ENCODE results near the gene NT5DC1.
"Not testable (repeated sequence)": the region's sequence is repeated elsewhere in the genome, so short reads cannot be mapped to it uniquely, and the experiment has no call there.

Gene NT5DC1

DNA sequence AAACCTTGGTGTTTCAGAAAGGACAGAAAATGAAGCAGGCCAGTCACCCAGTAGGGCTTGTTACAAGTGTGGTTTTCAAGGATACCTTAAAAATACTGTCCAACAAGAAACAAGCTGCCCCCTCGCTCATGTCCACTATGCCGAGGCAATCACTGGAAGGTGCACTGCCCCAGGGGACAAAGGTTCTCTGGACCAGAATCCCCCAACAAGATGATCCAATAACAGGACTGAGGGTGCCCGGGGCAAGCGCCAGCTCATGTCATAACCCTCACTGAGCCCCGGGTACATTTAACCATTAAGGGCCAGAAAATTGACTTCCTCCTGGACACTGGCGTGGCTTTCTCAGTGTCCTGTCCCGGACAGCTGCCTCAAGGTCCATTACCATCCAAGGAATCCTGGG lies 6.6 kb upstream of the NT5DC1 start:
- no peak for DNase-seq

- not testable (repeated sequence) for DNase-seq
Measured at GRCh38 chr6:116096048-116096759, 4.4 kb upstream of the NT5DC1 start.

GRCh38 chr6:116096979-116097816 lies 3.5 kb upstream of the NT5DC1 start:
- no peak for DNase-seq

DNA sequence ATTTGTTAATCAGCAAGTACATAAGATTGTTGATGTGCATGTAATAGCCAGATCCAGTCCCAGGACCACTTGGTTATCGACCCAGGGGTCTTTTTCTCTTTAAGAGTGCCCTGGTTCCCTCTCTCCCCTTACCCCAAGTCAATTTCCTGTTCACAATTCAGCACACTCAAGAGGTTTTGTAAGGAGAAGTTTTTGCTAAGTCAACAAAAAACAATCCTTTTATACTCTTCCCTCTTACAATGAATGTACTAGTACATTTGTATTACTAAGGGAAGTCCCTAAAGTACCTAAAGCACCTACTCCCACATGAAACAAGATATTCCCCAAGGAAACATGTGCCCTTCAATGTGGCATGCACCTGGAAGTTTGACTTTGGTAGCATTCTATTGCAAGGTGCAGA lies 1.6 kb upstream of the NT5DC1 start:
- DNase-seq, result no peak

- no peak for DNase-seq
Measured at GRCh38 chr6:116101302-116101718, 657 bp downstream of the NT5DC1 start.

- no peak for DNase-seq
Measured at GRCh38 chr6:116101790-116102189, 1.1 kb downstream of the NT5DC1 start.

DNA sequence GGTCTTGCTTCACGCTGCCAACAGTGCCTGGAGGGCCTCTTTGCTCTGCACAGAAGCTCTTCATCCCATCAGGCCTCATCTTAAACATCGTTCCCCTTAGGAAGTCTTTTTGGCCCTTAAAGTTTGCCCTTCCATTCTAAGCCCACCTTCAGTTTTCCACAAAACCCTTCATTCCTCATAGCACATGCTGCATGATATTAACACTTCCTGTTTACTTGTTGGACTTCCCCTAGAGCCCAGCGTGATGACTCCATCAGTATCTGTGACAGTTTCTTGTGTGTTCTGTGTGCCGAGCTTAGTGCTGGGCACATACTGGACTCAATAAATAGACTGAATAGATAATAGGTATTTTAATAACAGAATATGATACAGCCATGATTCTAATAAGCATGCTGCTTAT lies 2.2 kb downstream of the NT5DC1 start:
- no peak for DNase-seq

- no peak for DNase-seq
Measured at GRCh38 chr6:116104636-116105035, 4.0 kb downstream of the NT5DC1 start.

GRCh38 chr6:116105247-116105646 lies 4.6 kb downstream of the NT5DC1 start:
- no peak for DNase-seq

DNA sequence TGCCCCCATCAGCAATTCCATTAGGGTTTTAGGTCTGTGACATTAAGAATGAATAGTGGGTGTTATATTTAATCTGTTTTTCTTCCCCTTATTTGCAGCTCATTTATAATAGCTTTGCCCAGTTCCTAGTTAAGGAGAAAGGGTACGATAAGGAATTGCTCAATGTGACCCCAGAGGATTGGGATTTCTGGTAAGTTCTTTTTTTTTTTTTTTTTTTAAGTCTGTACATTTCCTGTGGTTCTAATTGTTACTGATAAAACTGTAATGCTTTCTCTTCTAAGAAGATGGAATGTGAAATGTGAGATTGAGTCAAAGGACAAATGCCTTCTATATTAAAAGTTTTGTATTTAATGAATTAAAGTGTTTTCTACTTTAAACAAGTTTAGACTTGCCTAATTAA lies 5.5 kb downstream of the NT5DC1 start:
- no peak for DNase-seq

DNA sequence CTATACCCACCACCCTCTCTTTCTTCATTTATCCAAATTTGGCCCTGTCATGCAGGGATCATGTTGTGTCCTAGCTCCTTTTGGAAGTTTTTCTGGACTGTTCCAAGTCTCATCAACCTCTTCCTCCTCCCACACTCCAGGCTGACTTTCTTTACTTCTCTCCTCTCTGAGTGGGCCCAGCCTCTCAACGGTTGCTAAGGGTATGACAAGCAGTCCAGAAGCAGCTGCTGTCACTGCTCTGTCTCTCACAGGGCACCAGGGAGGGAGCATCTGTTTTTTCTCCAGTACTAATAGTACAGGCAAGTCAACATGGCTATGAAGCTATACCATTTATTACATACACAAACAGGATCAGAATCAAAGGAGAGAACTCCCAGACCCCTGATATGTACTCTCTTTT lies 8.2 kb downstream of the NT5DC1 start:
- DNase-seq, result no peak

- no peak for DNase-seq
Measured at GRCh38 chr6:116111552-116112528, 11.2 kb downstream of the NT5DC1 start.

DNA sequence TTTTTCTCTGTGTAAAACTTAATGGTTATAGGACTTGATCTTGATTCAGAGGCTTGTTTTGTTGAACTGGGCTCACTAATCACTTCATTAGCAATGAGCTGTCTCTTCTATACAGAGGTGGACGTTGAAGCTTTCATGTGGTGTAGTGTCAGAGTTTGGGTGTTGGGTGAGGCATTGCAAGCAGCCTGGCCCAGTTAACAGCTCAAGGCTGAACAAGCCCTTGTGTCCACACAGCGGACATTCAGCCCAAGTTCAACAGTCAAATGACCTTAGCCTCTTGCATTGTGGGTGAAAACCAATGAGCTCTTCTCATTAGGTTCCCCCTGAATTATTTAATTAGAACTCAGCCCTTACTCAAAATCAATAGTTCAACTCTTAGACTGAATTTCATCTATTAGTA lies 12.7 kb downstream of the NT5DC1 start:
- DNase-seq, result no peak

GRCh38 chr6:116115781-116116180 lies 15.1 kb downstream of the NT5DC1 start:
- DNase-seq, result no peak

- DNase-seq, result no peak
Measured at GRCh38 chr6:116118608-116119007, 18.0 kb downstream of the NT5DC1 start.

DNA sequence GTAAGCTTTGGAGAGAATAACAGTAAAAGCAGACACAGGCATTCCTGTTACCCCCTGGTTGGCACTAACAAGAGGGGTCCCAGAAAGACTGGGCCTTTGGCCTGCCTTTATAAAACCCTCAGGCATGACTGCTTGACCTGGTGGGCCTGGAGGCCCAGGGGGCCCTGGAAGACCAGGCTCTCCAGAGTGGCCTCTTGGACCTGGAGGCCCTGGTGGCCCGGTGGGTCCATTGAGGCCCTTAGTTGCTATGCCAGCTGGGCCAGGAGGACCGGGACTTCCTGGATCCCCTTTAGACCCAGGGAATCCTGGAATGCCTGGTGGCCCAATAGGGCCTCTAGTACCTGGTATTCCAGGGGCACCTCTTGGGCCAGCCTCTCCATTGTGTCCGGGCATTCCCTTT lies 19.8 kb downstream of the NT5DC1 start:
- no peak for DNase-seq

DNA sequence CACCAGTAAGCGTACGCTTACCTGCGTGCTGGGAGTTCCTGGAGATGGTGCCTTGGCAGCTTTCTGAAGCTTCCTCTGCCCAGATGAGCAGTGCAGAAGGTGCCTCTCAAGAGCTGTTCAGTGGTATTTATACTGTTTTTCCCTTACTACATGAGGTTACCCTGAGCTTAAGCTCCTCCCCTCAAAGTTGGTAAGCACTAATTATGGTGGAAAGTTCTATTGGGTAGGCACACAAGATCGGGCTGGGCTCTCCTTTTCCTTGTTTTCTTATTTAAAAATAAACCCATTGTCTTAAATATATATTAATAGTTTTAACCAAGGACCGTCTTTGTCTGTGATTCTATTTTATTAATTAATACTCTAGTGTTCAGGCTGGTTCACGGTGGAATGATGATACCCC lies 25.4 kb downstream of the NT5DC1 start, which contains the start of gene COL10A1:
Gene COL10A1, minus strand, starts transcription at position 101 of the 400 bp plus-strand sequence. CDS start 640 bp downstream, outside the sequence.
- no peak for DNase-seq

DNA sequence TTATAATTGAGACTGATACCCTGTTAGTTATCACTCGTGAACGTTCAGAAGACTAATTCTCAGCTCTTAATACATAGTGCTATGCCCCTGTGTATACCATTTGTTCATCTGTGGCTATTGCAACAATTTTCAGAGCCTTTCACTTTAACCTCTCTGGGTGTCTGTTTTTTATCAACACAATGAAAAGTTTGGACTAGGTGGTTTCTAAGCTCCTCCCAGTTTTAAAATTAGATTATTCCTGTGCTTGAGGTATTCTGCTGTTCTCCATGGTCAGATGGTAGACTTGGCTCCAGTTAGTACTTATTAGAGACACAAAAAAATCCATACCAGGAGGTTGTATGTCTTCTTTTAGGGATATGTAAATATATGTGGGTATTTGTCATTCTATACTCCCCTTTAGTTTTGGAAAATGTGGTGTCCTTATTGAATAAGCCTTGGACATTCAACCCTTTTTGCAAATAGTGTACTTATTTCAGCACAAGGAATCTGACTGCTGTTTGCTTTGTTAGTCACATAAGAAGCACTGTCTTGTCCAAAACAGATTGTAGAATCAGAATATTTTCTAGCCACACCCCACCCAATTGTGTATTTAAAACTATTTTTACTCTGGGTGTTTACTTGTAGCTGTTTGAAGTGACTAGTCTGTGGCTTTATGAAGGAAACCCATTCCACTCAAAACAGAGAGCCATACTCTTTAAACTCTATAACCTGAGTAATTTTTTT lies 27.3 kb downstream of the NT5DC1 start:
- DNase-seq, result no peak

- no peak for DNase-seq
Measured at GRCh38 chr6:116133453-116133852, 32.8 kb downstream of the NT5DC1 start.

DNA sequence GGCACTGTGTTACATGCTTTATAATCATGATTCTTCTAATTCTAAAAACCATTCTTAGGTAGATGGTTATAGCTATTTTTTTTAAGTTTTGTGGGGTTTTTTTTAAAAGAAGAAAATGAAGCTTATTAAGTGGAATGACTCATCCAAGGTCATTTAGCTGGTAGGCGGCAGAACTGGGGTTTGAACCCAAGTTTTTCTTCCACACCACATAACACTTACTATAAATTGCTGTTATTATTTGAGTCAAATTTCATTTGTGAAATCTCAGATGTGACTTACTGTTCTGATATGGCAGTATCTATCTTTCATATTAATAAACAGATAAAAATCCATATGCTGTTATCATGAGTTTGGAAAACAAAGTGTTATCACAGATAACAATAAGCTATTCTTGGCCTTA lies 35.7 kb downstream of the NT5DC1 start:
- DNase-seq, result no peak

- no peak for DNase-seq
Measured at GRCh38 chr6:116136933-116137340, 36.3 kb downstream of the NT5DC1 start.

GRCh38 chr6:116139917-116140316 lies 39.3 kb downstream of the NT5DC1 start:
- no peak for DNase-seq
